Fibroblast of lung (primary cell): ENCODE results near the gene SLC5A4. TPM values are rescaled to one million over a fixed set of nuclear protein-coding genes. Genes with fewer than 3 reads are reported as not detected.
"Not testable (repeated sequence)": the region's sequence is repeated elsewhere in the genome, so short reads cannot be mapped to it uniquely, and the experiment has no call there.

ENCODE experiments used
- DNase-seq, 2 donors: peaks; one replicate each; pipeline versions ENCODE4 v3.0.0 to v3.0.0-alpha.2; 2010; ENCODE audit warnings: low read depth in 2 of 2
- H2AFZ ChIP-seq: 2 replicates; pipeline ENCODE4 v1.5.1; 2012; ENCODE audit warnings: low read length, control low read depth, inconsistent platforms
- H3K27ac ChIP-seq: 2 replicates; pipeline ENCODE4 v1.5.1; 2011; ENCODE audit warnings: low read length, control low read depth; ENCODE audit not compliant: insufficient read depth
- H3K27me3 ChIP-seq: 2 replicates; pipeline ENCODE4 v1.5.1; 2011; ENCODE audit warnings: mild to moderate bottlenecking, low read length; ENCODE audit not compliant: control insufficient read depth, insufficient read depth
- H3K36me3 ChIP-seq: 2 replicates; pipeline ENCODE4 v1.5.1; 2011; ENCODE audit warnings: low read length; ENCODE audit not compliant: control insufficient read depth, insufficient read depth
- H3K4me1 ChIP-seq: 2 replicates; pipeline ENCODE4 v1.5.1; 2011; ENCODE audit warnings: low read length; ENCODE audit not compliant: control insufficient read depth, insufficient read depth; ENCODE audit errors: extremely low read depth
- H3K4me2 ChIP-seq: 2 replicates; pipeline ENCODE4 v1.5.1; 2011; ENCODE audit warnings: low read length, control low read depth; ENCODE audit not compliant: insufficient read depth; ENCODE audit errors: extremely low read depth
- H3K4me3 ChIP-seq, 4 experiments: fragments of 200-600 bp in 1 of 4; sonication (generic) in 1 of 4; replicated peaks in 1 of 4; 2 replicates each; pipeline ENCODE4 v1.5.1; 2011 to 2016; ENCODE audit warnings: low read length in 4 of 4, low read depth in 3 of 4, mild to moderate bottlenecking in 3 of 4, control low read depth in 2 of 4, inconsistent platforms in 1 of 4, mixed read lengths in 1 of 4; ENCODE audit not compliant: insufficient read depth in 1 of 4; ENCODE audit errors: control extremely low read depth in 1 of 4
- H3K79me2 ChIP-seq: 2 replicates; pipeline ENCODE4 v1.5.1; 2012; ENCODE audit warnings: mild to moderate bottlenecking, low read length, inconsistent platforms; ENCODE audit not compliant: control insufficient read depth, insufficient read depth
- H3K9ac ChIP-seq: 2 replicates; pipeline ENCODE4 v1.5.1; 2011; ENCODE audit warnings: mild to moderate bottlenecking, low read length, control low read depth; ENCODE audit not compliant: insufficient read depth
- H3K9me3 ChIP-seq: 2 replicates; pipeline ENCODE4 v1.5.1; 2012; ENCODE audit warnings: low read depth, low read length; ENCODE audit not compliant: control insufficient read depth, insufficient read depth
- H4K20me1 ChIP-seq: 2 replicates; pipeline ENCODE4 v1.5.1; 2011; ENCODE audit warnings: low read length; ENCODE audit not compliant: control insufficient read depth, insufficient read depth; ENCODE audit errors: extremely low read depth
- EZH2 ChIP-seq: IDR thresholded peaks from 2 replicates; pipeline ENCODE4 v1.5.1; 2012; ENCODE audit warnings: low read length, control low read depth, mild to moderate bottlenecking; ENCODE audit errors: missing control alignments
- polyA plus RNA-seq, 2 donors: library from polyadenylated mRNA; depleted of rRNA in 1 of 2; stranded (reverse) in 1 of 2; unstranded in 1 of 2; fragments of >200 nt; gene quantifications; 2 replicates each; pipeline ENCODE4 v1.2.1, GENCODE V29; 2011 to 2012; ENCODE audit warnings: missing spikeins in 1 of 2
- total RNA-seq: library from RNA; depleted of rRNA; stranded (reverse); fragments of >200 nt; gene quantifications from 2 replicates; pipeline ENCODE4 v1.2.1, GENCODE V29; 2014
- TF ChIP-seq, protein P1 (sequence below), 2 donors: IDR thresholded peaks in 1 of 2; conservative IDR thresholded peaks in 1 of 2; 1 replicate in 1 of 2; 2 replicates in 1 of 2; pipeline ENCODE4 v1.5.1; 2011 to 2012; ENCODE audit warnings: low read length in 2 of 2, control low read depth in 1 of 2, inconsistent platforms in 1 of 2, low read depth in 1 of 2, mild to moderate bottlenecking in 1 of 2

Gene SLC5A4
- total and polyA plus RNA-seq, 2 donors (not counting 1 experiment from before 2014, with no cell fraction given), result 0.06 TPM; not detected in 1

DNA sequence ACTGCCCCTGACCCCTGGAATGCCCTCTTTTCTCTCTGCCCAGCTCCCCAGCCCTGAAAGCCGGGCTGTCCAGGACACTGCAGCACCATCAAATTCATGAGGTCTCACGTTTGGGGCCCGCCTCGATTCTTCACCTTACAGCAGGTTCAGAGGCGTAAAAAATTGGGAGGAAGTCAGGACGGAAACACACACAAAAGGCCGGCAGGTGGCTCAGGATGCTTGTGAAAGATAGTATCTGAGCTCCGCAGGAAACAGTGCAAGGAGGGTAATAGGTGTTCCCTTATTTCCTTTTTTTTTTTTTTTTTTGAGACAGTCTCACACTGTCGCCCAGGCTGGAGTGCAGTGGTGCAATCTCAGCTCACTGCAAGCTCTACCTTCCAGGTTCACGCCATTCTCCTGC lies 54.4 kb downstream of the SLC5A4 start:
- no peak for DNase-seq
- H3K9ac ChIP-seq, result no peak overlapping the region
- no peaks in the 10 kb centered on the region for H3K4me1 ChIP-seq
- no peak overlapping the region for H2AFZ ChIP-seq
- TF ChIP-seq, protein P1, sequence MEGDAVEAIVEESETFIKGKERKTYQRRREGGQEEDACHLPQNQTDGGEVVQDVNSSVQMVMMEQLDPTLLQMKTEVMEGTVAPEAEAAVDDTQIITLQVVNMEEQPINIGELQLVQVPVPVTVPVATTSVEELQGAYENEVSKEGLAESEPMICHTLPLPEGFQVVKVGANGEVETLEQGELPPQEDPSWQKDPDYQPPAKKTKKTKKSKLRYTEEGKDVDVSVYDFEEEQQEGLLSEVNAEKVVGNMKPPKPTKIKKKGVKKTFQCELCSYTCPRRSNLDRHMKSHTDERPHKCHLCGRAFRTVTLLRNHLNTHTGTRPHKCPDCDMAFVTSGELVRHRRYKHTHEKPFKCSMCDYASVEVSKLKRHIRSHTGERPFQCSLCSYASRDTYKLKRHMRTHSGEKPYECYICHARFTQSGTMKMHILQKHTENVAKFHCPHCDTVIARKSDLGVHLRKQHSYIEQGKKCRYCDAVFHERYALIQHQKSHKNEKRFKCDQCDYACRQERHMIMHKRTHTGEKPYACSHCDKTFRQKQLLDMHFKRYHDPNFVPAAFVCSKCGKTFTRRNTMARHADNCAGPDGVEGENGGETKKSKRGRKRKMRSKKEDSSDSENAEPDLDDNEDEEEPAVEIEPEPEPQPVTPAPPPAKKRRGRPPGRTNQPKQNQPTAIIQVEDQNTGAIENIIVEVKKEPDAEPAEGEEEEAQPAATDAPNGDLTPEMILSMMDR (conservative IDR thresholded peaks at IDR 0.05 in 1 of 2, IDR thresholded peaks at IDR 0.05 in 1 of 2; ENCODE audit: low read depth in 1 of 2, low read length in 2 of 2), result no peak
- TF ChIP-seq EZH2, result no peak
- no peaks in the 10 kb centered on the region for H3K36me3 ChIP-seq
- no peak overlapping the region for H3K27ac ChIP-seq
- no peaks in the 10 kb centered on the region for H3K9me3 ChIP-seq
- H3K4me2 ChIP-seq, result no peak overlapping the region
- peaks cover 4% of the 10 kb centered on the region for H3K27me3 ChIP-seq
- no peaks in the 10 kb centered on the region for H4K20me1 ChIP-seq
- no peaks in the 10 kb centered on the region for H3K79me2 ChIP-seq
- H3K4me3 ChIP-seq, result no peak overlapping the region

DNA sequence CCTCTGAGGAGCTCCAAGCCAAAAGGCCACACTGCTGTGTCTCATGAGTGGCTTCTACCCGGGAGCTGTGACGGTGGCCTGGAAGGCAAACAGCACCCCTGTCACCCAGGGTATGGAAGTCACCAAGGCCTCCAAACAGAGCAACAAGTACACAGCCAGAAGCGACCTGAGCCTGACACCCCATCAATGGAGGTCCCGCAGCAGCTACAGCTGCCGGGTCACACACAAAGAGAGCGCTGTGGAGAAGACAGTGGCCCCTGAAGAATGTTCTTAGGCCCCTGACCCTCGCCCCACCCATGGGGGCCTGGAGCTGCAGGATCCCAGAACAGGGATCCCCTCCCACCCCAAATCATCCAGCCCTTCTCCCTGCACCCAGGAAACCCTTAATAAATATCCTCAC lies 55.2 kb downstream of the SLC5A4 start:
- Histone ChIP-seq H3K9ac (no peak overlapping the region), H3K36me3 (no peaks in the 10 kb centered on the region), H4K20me1 (no peaks in the 10 kb centered on the region), H2AFZ (no peak overlapping the region), H3K4me3 (no peak overlapping the region), H3K9me3 (no peaks in the 10 kb centered on the region), H3K79me2 (no peaks in the 10 kb centered on the region), H3K4me2 (no peak overlapping the region), H3K4me1 (no peaks in the 10 kb centered on the region), H3K27ac (no peak overlapping the region), H3K27me3 (peaks cover 4% of the 10 kb centered on the region)
- no peak for TF ChIP-seq EZH2
- TF ChIP-seq, protein P1 (conservative IDR thresholded peaks at IDR 0.05 in 1 of 2, IDR thresholded peaks at IDR 0.05 in 1 of 2; ENCODE audit: low read depth in 1 of 2, low read length in 2 of 2), result no peak
- DNase-seq, result no peak

DNA sequence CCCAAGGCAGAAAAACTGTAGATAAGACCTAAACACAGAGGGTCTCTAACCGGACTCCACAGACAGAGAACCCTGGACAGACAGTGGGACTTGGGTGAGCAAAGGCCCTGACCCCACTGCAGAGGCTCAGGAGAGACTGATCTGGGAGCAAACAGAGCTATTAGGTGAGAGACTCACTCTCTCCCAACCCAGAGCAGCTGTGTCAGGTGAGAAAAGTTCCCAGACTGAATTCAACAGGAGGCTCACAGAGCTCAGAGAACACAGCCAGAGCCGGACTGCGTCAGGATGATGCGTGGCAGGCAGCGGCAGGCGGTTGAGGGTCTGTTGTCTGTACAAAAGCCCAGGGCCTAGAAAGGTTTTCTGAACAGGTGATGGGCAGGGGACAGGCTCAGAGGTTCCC lies 55.8 kb downstream of the SLC5A4 start:
- no peaks in the 10 kb centered on the region for H3K9me3 ChIP-seq
- no peaks in the 10 kb centered on the region for H3K36me3 ChIP-seq
- peaks cover 4% of the 10 kb centered on the region for H3K27me3 ChIP-seq
- no peaks in the 10 kb centered on the region for H3K79me2 ChIP-seq
- H4K20me1 ChIP-seq, result no peaks in the 10 kb centered on the region
- no peak overlapping the region for H3K9ac ChIP-seq
- no peak overlapping the region for H3K4me2 ChIP-seq
- no peaks in the 10 kb centered on the region for H3K4me1 ChIP-seq
- DNase-seq, result no peak
- TF ChIP-seq EZH2, result no peak
- TF ChIP-seq, protein P1 (conservative IDR thresholded peaks at IDR 0.05 in 1 of 2, IDR thresholded peaks at IDR 0.05 in 1 of 2; ENCODE audit: low read depth in 1 of 2, low read length in 2 of 2), result no peak
- H3K4me3 ChIP-seq, result no peak overlapping the region
- H2AFZ ChIP-seq, result no peak overlapping the region
- no peak overlapping the region for H3K27ac ChIP-seq

DNA sequence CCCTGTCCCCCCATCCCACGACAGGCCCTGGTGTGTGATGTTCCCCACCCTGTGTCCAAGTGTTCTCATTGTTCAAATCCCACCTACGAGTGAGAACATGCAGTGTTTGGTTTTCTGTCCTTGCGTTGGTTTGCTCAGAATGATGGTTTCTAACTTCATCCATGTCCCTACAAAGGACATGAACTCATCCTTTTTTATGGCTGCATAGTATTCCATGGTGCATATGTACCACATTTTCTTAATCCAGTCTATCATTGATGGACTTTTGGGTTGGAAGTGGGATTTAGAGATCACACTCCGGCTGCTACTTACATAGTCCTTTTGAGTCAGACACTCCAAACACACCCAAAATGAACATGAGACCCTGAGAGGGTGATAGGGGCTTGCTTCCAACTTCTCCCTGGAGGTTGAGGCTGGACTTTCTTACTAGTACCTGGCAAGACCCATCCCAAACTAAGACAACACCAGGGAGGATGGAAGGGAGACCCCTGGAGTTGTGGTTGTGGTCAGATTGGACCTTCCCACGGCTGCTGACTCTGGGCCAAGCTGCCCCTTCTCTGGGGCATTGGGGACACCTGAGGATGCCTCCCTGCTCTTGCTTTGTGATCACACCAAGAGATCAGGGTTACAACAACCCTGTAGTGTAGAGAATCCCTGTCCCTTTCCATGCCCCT lies 57.5 kb downstream of the SLC5A4 start:
- not testable (repeated sequence) for H3K9me3 ChIP-seq, H3K79me2 ChIP-seq, H3K9ac ChIP-seq, H3K36me3 ChIP-seq, DNase-seq, H3K4me1 ChIP-seq, H3K27me3 ChIP-seq, H3K27ac ChIP-seq, H3K4me3 ChIP-seq, H2AFZ ChIP-seq, H3K4me2 ChIP-seq, H4K20me1 ChIP-seq

DNA sequence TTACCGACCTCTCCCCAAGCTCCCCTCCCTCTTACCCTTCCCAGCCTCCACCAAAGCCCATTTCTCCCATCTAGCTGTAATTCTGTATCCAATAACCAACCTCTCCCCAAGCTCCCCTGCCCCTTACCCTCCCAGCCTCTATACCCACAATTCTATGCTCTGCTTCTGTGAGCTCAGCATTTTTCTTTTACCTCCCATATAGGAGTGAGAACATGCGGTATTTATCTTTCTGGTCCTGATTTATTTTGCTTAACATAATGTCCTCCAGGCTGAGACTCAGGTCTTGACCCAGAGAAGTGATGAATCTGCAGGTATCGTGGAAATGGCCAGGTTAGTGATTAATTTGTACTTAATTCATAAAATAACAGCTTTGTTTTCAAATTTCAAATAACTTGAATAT lies 59.2 kb downstream of the SLC5A4 start:
- not testable (repeated sequence) for DNase-seq

More for the DNA sequence above, 59.2 kb downstream of the SLC5A4 start:
- H3K4me2 ChIP-seq, H3K36me3 ChIP-seq, H3K79me2 ChIP-seq, H3K4me1 ChIP-seq, H4K20me1 ChIP-seq, H3K27ac ChIP-seq, H3K9me3 ChIP-seq, H3K9ac ChIP-seq, H2AFZ ChIP-seq, H3K27me3 ChIP-seq, H3K4me3 ChIP-seq: not testable (repeated sequence)
